HEK293T (cell line): Measurements from ENCODE around the gene PRKAG1.

Source experiments
- ARNT ChIP-seq: fragments of 450-650 bp; IDR thresholded peaks from 2 replicates; pipeline ENCODE4 v1.6.1; 2017; ENCODE audit warnings: mild to moderate bottlenecking
- CTBP1 ChIP-seq: fragments of 450-650 bp; IDR thresholded peaks from 2 replicates; pipeline ENCODE4 v1.6.1; 2016; ENCODE audit warnings: borderline replicate concordance
- FOXA1 ChIP-seq: fragments of 450-650 bp; IDR thresholded peaks from 2 replicates; pipeline ENCODE4 v1.6.1; 2016; ENCODE audit warnings: mild to moderate bottlenecking
- FOXK2 ChIP-seq: fragments of 450-650 bp; IDR thresholded peaks from 2 replicates; pipeline ENCODE4 v1.6.1; 2016; ENCODE audit warnings: mild to moderate bottlenecking
- FOXM1 ChIP-seq: fragments of 450-650 bp; IDR thresholded peaks from 2 replicates; pipeline ENCODE4 v1.6.1; 2017; ENCODE audit warnings: mild to moderate bottlenecking, borderline replicate concordance
- LEF1 ChIP-seq: fragments of 450-650 bp; IDR thresholded peaks from 2 replicates; pipeline ENCODE4 v1.6.1; 2017; ENCODE audit warnings: mild to moderate bottlenecking, borderline replicate concordance
- SP1 ChIP-seq: fragments of 450-650 bp; IDR thresholded peaks from 2 replicates; pipeline ENCODE4 v1.6.1; 2017
- TARDBP ChIP-seq: fragments of 450-650 bp; IDR thresholded peaks from 2 replicates; pipeline ENCODE4 v1.6.1; 2016

DNA sequence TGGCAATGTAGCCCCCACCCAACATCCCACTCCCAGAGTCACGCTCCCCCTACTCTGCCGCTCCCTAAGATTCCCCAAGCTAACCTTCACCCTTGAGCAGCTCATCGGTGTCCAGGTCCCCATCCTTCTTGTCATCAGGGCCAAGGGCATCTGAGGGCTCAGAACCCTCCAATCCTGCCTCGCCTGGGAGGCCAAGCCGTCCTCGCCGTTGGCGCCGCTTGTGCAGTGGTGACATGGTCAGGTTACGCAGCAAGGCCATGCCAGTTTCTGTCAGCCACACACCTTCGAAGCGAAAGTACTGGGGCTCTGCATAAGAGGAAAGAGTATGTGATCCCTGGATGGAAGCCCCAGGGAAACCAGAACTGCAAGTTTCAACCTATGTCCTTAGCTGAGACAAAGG, 26.1 kb upstream of the PRKAG1 start:
- no peak for TF ChIP-seq LEF1
- TF ChIP-seq ARNT = no peak
- TF ChIP-seq FOXM1 = no peak
- no peak for TF ChIP-seq FOXK2
- no peak for TF ChIP-seq SP1
- TF ChIP-seq TARDBP = no peak
- no peak for TF ChIP-seq FOXA1
- no peak for TF ChIP-seq CTBP1
